ENCODE results near the gene ILDR1. TPM values are rescaled to one million over a fixed set of nuclear protein-coding genes. Genes with fewer than 3 reads are reported as not detected.

ILDR1 gene
- total and polyA plus RNA-seq, 2 donors (not counting 3 experiments of a cell fraction or from before 2014, with no cell fraction given) = not detected

DNA sequence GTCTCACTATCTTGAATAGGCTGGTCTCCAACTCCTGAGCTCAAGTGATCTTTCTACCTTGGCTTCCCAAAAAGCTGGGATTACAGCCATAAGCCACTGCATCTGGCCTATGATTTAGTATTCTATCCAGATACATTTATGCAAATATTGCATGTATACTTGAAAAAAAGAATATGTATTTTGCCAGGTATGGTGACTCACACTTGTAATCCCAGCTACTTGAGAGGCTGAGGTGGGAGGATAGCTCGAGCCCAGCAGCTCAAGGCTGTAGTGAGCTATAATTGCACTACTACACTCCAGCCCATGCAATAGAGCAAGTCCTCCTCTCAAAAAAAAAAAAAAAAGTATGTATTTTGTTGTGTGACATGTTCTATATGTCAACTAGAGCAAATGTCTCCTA lies 73.4 kb downstream of the ILDR1 start:
- Histone ChIP-seq H3K9ac (replicated peaks; ENCODE audit: extremely low read depth, insufficient read depth, low read length) (no peak overlapping the region), H3K36me3 (ENCODE audit: control insufficient read depth in 2 of 2, extremely low read depth in 1 of 2, insufficient read depth in 2 of 2, low read length in 2 of 2) (no peaks in the 10 kb centered on the region), H3K4me1 (ENCODE audit: control insufficient read depth, extremely low read depth, insufficient read depth, low read length) (no peaks in the 10 kb centered on the region), H3K27me3 (ENCODE audit: control insufficient read depth in 2 of 2, insufficient read depth in 2 of 2, low read length in 2 of 2) (no peaks in the 10 kb centered on the region), H2AFZ (ENCODE audit: low read depth, low read length) (no peak overlapping the region), H4K20me1 (replicated peaks; ENCODE audit: control insufficient read depth, extremely low read depth, insufficient read depth, low read length) (no peaks in the 10 kb centered on the region), H3K4me3 (replicated peaks in 1 of 3; ENCODE audit: insufficient read depth in 1 of 3, low read depth in 1 of 3, low read length in 3 of 3) (no peak overlapping the region), H3K4me2 (ENCODE audit: insufficient read depth, low read length) (no peak overlapping the region), H3K27ac (ENCODE audit: insufficient read depth, low read depth, low read length) (no peak overlapping the region), H3K9me3 (replicated peaks; ENCODE audit: control insufficient read depth, insufficient read depth, low read length) (no peaks in the 10 kb centered on the region), H3K9me1 (replicated peaks; ENCODE audit: control insufficient read depth, extremely low read depth, insufficient read depth, low read length) (no peaks in the 10 kb centered on the region), H3K79me2 (ENCODE audit: control insufficient read depth, insufficient read depth, low read length) (no peaks in the 10 kb centered on the region)
- POLR2A ChIA-PET = no interaction called here
- dilution Hi-C loops (cut with MboI; ENCODE audit: extremely low pct_ligation_motif_present, low sequenced_read_pairs) = no loop called here
- intact Hi-C loops (cut with micrococcal nuclease) = no loop called here
- no TSS peak for BruUV-seq (replicated peaks)
- no peak for DNase-seq (ENCODE audit: low read depth, low spot score)
- CTCF ChIA-PET = interaction anchor here (0.6 to 1.2 kb wide), 2 partner anchors 44 to 65 kb away, joined by 3 to 4 read pairs; no protein-coding TSS in a partner anchor
- no peak for FAIRE-seq
- TF ChIP-seq FOS (IDR thresholded peaks at IDR 0.05; ENCODE audit: borderline replicate concordance, insufficient read depth, low read length) = no peak
- no peak for TF ChIP-seq POLR2AphosphoS5 (IDR thresholded peaks at IDR 0.05; ENCODE audit: insufficient read depth, low read depth, low read length)
- TF ChIP-seq, protein P1, sequence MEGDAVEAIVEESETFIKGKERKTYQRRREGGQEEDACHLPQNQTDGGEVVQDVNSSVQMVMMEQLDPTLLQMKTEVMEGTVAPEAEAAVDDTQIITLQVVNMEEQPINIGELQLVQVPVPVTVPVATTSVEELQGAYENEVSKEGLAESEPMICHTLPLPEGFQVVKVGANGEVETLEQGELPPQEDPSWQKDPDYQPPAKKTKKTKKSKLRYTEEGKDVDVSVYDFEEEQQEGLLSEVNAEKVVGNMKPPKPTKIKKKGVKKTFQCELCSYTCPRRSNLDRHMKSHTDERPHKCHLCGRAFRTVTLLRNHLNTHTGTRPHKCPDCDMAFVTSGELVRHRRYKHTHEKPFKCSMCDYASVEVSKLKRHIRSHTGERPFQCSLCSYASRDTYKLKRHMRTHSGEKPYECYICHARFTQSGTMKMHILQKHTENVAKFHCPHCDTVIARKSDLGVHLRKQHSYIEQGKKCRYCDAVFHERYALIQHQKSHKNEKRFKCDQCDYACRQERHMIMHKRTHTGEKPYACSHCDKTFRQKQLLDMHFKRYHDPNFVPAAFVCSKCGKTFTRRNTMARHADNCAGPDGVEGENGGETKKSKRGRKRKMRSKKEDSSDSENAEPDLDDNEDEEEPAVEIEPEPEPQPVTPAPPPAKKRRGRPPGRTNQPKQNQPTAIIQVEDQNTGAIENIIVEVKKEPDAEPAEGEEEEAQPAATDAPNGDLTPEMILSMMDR (IDR thresholded peaks at IDR 0.05; ENCODE audit: extremely low read depth in 1 of 2, insufficient read depth in 1 of 2, low read depth in 1 of 2, low read length in 2 of 2) = no peak
- TF ChIP-seq POLR2A (IDR thresholded peaks at IDR 0.05; ENCODE audit: low read depth, low read length) = no peak
- TF ChIP-seq MYC (IDR thresholded peaks at IDR 0.05; ENCODE audit: low read depth, low read length) = no peak
- no peak for TF ChIP-seq JUN (IDR thresholded peaks at IDR 0.05; ENCODE audit: borderline replicate concordance, insufficient read depth, insufficient read length, low read depth)
- no peak for TF ChIP-seq GATA2 (IDR thresholded peaks at IDR 0.05; ENCODE audit: insufficient read depth, insufficient read length, low read depth, low read length)
- TF ChIP-seq, protein P2, sequence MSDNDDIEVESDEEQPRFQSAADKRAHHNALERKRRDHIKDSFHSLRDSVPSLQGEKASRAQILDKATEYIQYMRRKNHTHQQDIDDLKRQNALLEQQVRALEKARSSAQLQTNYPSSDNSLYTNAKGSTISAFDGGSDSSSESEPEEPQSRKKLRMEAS (IDR thresholded peaks at IDR 0.05; ENCODE audit: insufficient read depth, insufficient read length) = no peak
- no peak for TF ChIP-seq EZH2 (IDR thresholded peaks at IDR 0.05; ENCODE audit: borderline replicate concordance, low read depth, low read length, severe bottlenecking)
